ENCODE results near the gene ERVFRD-1.
"Not testable (repeated sequence)": the region's sequence is repeated elsewhere in the genome, so short reads cannot be mapped to it uniquely, and the experiment has no call there.

The ERVFRD-1 gene

DNA sequence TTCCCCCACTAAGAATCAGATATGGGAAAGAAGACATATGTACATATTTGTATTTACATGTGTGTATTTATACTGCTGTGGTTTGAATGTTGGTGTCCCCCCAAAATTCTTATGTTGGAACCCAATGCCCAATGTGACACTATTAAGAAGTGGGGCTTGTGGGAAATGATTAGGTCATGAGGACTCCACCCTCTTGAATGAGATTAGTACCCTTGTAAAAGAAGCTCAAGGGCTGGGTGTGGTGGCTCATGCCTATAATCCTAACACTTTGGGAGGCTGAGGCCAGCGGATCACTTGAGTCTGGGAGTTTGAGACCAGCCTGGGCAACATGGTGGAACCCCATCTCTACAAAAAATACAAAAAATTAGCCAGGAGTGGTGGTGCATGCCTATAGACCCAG is 21.8 kb downstream of the ERVFRD-1 start:
- no peak overlapping the region for H3K4me3 ChIP-seq (ENCODE audit: low read depth, low read length)
- TF ChIP-seq, protein P1, sequence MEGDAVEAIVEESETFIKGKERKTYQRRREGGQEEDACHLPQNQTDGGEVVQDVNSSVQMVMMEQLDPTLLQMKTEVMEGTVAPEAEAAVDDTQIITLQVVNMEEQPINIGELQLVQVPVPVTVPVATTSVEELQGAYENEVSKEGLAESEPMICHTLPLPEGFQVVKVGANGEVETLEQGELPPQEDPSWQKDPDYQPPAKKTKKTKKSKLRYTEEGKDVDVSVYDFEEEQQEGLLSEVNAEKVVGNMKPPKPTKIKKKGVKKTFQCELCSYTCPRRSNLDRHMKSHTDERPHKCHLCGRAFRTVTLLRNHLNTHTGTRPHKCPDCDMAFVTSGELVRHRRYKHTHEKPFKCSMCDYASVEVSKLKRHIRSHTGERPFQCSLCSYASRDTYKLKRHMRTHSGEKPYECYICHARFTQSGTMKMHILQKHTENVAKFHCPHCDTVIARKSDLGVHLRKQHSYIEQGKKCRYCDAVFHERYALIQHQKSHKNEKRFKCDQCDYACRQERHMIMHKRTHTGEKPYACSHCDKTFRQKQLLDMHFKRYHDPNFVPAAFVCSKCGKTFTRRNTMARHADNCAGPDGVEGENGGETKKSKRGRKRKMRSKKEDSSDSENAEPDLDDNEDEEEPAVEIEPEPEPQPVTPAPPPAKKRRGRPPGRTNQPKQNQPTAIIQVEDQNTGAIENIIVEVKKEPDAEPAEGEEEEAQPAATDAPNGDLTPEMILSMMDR (IDR thresholded peaks at IDR 0.05; ENCODE audit: low read depth, low read length) = no peak

DNA sequence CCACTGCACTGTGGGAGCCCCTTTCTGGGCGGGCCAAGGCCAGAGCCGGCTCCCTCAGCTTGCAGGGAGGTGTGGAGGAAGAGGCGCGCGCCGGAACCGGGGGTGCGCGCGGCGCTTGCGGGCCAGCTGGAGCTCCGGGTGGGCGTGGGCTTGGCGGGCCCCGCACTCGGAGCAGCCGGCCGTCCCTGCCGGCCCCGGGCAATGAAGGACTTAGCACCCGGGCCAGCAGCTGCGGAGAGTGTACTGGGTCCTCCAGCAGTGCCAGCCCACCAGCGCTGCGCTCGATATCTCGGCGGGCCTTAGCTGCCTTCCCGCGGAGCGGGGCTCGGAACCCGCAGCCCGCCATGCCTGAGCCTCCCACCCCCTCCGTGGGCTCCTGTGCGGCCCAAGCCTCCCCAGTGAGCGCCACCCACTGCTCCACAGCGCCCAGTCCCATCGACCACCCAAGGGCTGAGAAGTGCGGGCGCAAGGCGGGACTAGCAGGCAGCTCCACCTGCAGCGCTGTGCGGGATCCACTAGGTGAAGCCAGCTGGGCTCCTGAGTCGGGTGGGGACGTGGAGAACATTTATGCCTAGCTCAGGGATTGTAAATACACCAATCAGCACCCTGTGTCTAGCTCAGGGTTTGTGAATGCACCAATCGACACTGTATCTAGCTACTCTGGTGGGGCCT is 24.2 kb downstream of the ERVFRD-1 start:
- H3K4me3 ChIP-seq (ENCODE audit: low read depth, low read length) = not testable (repeated sequence)

DNA sequence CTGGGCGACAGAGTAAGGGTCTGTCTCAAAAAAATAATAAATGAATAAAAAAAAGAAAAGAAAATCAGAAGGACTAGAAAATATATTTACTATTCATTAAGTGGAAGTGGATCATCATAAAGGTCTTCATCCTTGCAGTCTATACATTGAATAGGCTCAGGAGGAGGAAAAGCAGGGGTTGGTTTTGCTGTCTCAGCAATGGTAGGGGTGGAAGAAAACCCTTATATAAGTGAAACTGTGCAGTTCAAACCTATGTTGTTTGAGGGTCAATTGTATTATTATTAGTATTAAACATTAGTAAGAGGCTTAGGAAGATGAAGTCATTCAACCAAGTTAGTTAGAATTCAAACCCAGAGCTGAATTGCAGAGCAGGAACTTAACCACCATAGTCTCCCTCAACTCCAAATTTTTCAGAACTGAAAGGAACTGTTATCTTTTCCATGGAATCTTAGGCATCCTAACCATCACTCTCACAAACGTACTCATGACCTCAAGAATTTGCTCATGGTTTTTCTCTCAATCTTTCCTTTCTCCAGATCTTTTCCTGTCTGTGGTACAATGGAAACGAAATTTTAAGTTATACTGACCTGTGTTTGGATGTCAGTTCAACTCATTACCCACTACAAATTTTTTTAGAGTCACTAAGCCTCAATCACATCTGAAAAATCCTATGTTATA is 25.6 kb downstream of the ERVFRD-1 start:
- TF ChIP-seq, protein P1 (IDR thresholded peaks at IDR 0.05; ENCODE audit: low read depth, low read length) = no peak
- H3K4me3 ChIP-seq (ENCODE audit: low read depth, low read length) = no peak overlapping the region

DNA sequence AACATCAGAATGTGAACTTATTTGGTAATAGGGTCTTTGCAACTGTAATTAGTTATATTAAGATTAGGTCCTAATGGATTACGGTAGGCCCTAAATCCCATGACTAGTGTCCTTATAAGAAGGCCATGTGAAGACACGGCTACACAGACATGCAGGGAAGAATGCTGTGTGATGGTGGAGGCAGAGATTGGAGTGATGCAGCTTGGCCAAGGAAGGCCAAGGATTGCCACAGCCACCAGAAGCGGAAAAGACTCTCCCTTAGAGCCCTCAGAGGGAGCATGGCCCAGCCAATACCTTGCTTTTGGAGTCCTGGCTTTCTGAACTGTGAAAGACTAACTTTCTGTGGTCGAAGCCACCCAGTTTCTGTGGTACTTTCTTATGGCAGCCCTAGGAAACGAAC is 27.6 kb downstream of the ERVFRD-1 start:
- TF ChIP-seq, protein P1 (IDR thresholded peaks at IDR 0.05; ENCODE audit: low read depth, low read length) = no peak
- H3K4me3 ChIP-seq (ENCODE audit: low read depth, low read length) = no peak overlapping the region

DNA sequence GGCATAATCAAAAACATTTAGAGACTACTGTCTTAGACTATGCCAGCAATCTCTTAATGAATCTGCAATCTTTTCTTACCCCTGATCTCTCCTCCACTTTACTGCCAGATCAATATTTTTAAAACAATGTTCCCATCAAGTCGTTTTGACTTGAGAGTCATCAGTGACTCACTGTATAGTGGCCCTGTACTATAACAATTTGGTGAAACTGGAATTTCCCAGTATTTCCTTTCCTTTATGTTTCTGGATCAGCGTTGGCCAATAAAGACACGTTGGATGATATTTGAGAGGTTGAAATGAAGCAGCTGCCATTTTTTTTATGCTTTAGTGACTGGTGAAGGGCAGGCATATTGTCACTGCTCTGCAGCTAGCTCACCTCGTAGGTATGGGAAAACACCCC is 28.0 kb downstream of the ERVFRD-1 start:
- TF ChIP-seq, protein P1 (IDR thresholded peaks at IDR 0.05; ENCODE audit: low read depth, low read length) = no peak
- no peak overlapping the region for H3K4me3 ChIP-seq (ENCODE audit: low read depth, low read length)

DNA sequence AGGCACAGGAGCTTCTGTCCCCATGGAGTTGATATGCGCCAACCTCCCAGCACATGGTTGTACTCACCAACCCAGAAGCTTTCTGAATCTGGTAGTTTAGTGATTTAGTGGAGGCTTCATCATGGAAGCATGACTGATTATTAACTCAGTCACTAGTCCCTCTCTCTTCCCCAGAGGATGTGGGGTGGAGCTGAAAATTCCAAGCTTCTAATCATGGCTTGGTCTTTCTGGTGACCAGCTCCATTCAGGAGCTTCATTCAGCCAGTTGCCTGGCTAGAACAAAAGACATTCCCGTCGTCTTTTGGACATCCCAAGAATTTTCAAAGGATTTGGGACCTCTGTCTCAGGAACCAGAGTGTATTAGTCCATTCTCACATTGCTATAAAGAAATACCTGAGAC is 31.2 kb downstream of the ERVFRD-1 start:
- H3K4me3 ChIP-seq (ENCODE audit: low read depth, low read length) = no peak overlapping the region
- TF ChIP-seq, protein P1 (IDR thresholded peaks at IDR 0.05; ENCODE audit: low read depth, low read length) = no peak

DNA sequence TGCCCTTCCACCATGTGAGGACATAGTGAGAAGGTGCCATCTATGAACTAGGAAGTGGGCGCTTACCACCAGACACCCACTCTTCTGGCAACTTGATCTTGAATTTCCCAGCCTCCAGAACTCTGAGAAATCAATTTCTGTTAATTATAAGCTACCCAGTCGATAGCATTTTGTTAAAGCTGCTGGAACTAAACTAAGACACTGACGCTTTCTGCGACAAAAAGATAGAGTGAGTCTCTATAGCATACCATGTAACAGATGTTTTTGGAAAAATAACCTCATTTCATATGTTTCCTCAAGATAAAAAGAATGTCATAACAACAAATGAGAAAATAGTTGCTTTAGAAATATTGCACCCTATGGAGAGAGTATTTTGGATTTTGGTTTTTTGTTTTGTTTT is 33.3 kb downstream of the ERVFRD-1 start:
- H3K4me3 ChIP-seq (ENCODE audit: low read depth, low read length) = no peak overlapping the region
- TF ChIP-seq, protein P1 (IDR thresholded peaks at IDR 0.05; ENCODE audit: low read depth, low read length) = no peak
